HepG2 (cell line): Measurements from ENCODE around the gene CCN6.

Experiments used
- ATAD3A ChIP-seq: sonication (generic); formaldehyde crosslinking; IDR thresholded peaks from 2 replicates; pipeline ENCODE4 v1.4.0; 2020; ENCODE audit warnings: missing genetic modification reagents
- EP300 ChIP-seq, 3 experiments: sonication (generic) in 1 of 3; formaldehyde crosslinking in 1 of 3; IDR thresholded peaks; 2 replicates each; pipeline versions ENCODE4 v1.5.1 to v1.6.1; 2011 to 2020; ENCODE audit warnings: low read depth in 2 of 3, low read length in 2 of 3, borderline replicate concordance in 1 of 3, improper control_type of control experiment in 1 of 3, mild to moderate bottlenecking in 1 of 3, missing genetic modification reagents in 1 of 3, moderate library complexity in 1 of 3
- JUND ChIP-seq: sonication (generic); formaldehyde crosslinking; IDR thresholded peaks from 2 replicates; pipeline ENCODE4 v1.8.0; 2022; ENCODE audit warnings: mild to moderate bottlenecking, missing genetic modification reagents
- MEIS1 ChIP-seq: sonication (generic); formaldehyde crosslinking; IDR thresholded peaks from 2 replicates; pipeline ENCODE4 v1.9.0; 2021; ENCODE audit warnings: mild to moderate bottlenecking, missing genetic modification reagents, moderate library complexity, borderline replicate concordance
- RFXANK ChIP-seq: IDR thresholded peaks from 2 replicates; pipeline ENCODE4 v1.6.1; 2016
- TGIF2 ChIP-seq: IDR thresholded peaks from 2 replicates; pipeline ENCODE4 v1.6.1; 2016; ENCODE audit warnings: control low read depth, missing compliant biosample characterization
- TF ChIP-seq, protein P1 (sequence below): sonication (generic); formaldehyde crosslinking; IDR thresholded peaks from 2 replicates; pipeline ENCODE4 v1.5.0; 2020; ENCODE audit warnings: mild to moderate bottlenecking, missing genetic modification reagents, moderate library complexity
- TF ChIP-seq, protein P2 (sequence below): sonication (generic); formaldehyde crosslinking; IDR thresholded peaks from 2 replicates; pipeline ENCODE4 v1.5.1; 2020; ENCODE audit warnings: missing genetic modification reagents, mild to moderate bottlenecking, borderline replicate concordance
- TF ChIP-seq, protein P3 (sequence below): sonication (generic); formaldehyde crosslinking; IDR thresholded peaks from 2 replicates; pipeline ENCODE4 v1.4.0; 2020; ENCODE audit warnings: mild to moderate bottlenecking, missing genetic modification reagents
- TF ChIP-seq, protein P4 (sequence below), 2 experiments: IDR thresholded peaks; 2 replicates each; pipeline ENCODE4 v1.6.1; 2011 to 2012; ENCODE audit warnings: low read length in 2 of 2, borderline replicate concordance in 1 of 2, low read depth in 1 of 2, mild to moderate bottlenecking in 1 of 2, moderate library complexity in 1 of 2
- TF ChIP-seq, protein P5 (sequence below), 2 experiments: fragments of 450-650 bp in 1 of 2; sonication (generic) in 1 of 2; formaldehyde crosslinking; IDR thresholded peaks; 2 replicates each; pipeline versions ENCODE4 v1.5.0 to v1.8.0; 2020 to 2022; ENCODE audit warnings: mild to moderate bottlenecking in 1 of 2, missing genetic modification reagents in 1 of 2
- TF ChIP-seq, protein P6 (sequence below): IDR thresholded peaks from 2 replicates; pipeline ENCODE4 v1.6.1; 2012; ENCODE audit warnings: inconsistent platforms

DNA sequence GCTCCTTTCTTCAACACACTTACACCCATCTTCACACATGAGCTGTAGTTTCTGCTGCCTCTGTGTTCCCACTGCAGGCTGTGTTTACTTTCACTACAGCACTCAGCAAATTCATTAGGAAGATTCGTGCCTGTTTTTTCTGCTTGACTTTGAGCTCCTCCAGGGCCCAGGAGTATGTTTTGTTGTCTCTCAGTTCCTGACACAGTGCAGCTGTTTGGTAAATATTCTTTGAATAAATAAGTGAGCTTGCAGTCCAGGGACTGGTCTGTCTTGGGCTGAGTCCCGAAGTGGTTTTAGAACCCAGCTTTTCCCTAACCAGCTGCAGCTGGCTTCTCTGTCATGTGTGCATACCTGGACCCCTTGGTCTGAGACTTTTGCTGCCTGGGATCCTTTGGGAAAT lies 46.6 kb upstream of the CCN6 start:
- TF ChIP-seq, protein P1, sequence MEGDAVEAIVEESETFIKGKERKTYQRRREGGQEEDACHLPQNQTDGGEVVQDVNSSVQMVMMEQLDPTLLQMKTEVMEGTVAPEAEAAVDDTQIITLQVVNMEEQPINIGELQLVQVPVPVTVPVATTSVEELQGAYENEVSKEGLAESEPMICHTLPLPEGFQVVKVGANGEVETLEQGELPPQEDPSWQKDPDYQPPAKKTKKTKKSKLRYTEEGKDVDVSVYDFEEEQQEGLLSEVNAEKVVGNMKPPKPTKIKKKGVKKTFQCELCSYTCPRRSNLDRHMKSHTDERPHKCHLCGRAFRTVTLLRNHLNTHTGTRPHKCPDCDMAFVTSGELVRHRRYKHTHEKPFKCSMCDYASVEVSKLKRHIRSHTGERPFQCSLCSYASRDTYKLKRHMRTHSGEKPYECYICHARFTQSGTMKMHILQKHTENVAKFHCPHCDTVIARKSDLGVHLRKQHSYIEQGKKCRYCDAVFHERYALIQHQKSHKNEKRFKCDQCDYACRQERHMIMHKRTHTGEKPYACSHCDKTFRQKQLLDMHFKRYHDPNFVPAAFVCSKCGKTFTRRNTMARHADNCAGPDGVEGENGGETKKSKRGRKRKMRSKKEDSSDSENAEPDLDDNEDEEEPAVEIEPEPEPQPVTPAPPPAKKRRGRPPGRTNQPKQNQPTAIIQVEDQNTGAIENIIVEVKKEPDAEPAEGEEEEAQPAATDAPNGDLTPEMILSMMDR = no peak
- TF ChIP-seq RFXANK (CRISPR knock-in tag) = no peak
- TF ChIP-seq ATAD3A (CRISPR knock-in tag) = no peak
- TF ChIP-seq, protein P2, sequence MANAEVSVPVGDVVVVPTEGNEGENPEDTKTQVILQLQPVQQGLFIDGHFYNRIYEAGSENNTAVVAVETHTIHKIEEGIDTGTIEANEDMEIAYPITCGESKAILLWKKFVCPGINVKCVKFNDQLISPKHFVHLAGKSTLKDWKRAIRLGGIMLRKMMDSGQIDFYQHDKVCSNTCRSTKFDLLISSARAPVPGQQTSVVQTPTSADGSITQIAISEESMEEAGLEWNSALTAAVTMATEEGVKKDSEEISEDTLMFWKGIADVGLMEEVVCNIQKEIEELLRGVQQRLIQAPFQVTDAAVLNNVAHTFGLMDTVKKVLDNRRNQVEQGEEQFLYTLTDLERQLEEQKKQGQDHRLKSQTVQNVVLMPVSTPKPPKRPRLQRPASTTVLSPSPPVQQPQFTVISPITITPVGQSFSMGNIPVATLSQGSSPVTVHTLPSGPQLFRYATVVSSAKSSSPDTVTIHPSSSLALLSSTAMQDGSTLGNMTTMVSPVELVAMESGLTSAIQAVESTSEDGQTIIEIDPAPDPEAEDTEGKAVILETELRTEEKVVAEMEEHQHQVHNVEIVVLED = no peak
- TF ChIP-seq, protein P3, sequence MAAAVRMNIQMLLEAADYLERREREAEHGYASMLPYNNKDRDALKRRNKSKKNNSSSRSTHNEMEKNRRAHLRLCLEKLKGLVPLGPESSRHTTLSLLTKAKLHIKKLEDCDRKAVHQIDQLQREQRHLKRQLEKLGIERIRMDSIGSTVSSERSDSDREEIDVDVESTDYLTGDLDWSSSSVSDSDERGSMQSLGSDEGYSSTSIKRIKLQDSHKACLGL (CRISPR knock-in tag) = no peak
- TF ChIP-seq EP300 (IDR thresholded peaks at IDR 0.05; ENCODE audit: low read depth in 2 of 2, low read length in 2 of 2) = no peak
- no peak for TF ChIP-seq EP300 (CRISPR knock-in tag; IDR thresholded peaks at IDR 0.05; ENCODE audit: borderline replicate concordance)
- TF ChIP-seq, protein P4, sequence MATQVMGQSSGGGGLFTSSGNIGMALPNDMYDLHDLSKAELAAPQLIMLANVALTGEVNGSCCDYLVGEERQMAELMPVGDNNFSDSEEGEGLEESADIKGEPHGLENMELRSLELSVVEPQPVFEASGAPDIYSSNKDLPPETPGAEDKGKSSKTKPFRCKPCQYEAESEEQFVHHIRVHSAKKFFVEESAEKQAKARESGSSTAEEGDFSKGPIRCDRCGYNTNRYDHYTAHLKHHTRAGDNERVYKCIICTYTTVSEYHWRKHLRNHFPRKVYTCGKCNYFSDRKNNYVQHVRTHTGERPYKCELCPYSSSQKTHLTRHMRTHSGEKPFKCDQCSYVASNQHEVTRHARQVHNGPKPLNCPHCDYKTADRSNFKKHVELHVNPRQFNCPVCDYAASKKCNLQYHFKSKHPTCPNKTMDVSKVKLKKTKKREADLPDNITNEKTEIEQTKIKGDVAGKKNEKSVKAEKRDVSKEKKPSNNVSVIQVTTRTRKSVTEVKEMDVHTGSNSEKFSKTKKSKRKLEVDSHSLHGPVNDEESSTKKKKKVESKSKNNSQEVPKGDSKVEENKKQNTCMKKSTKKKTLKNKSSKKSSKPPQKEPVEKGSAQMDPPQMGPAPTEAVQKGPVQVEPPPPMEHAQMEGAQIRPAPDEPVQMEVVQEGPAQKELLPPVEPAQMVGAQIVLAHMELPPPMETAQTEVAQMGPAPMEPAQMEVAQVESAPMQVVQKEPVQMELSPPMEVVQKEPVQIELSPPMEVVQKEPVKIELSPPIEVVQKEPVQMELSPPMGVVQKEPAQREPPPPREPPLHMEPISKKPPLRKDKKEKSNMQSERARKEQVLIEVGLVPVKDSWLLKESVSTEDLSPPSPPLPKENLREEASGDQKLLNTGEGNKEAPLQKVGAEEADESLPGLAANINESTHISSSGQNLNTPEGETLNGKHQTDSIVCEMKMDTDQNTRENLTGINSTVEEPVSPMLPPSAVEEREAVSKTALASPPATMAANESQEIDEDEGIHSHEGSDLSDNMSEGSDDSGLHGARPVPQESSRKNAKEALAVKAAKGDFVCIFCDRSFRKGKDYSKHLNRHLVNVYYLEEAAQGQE (IDR thresholded peaks at IDR 0.05; ENCODE audit: borderline replicate concordance in 1 of 2, low read depth in 1 of 2, low read length in 2 of 2) = no peak
- no peak for TF ChIP-seq JUND
- TF ChIP-seq TGIF2 = no peak
- TF ChIP-seq, protein P5, sequence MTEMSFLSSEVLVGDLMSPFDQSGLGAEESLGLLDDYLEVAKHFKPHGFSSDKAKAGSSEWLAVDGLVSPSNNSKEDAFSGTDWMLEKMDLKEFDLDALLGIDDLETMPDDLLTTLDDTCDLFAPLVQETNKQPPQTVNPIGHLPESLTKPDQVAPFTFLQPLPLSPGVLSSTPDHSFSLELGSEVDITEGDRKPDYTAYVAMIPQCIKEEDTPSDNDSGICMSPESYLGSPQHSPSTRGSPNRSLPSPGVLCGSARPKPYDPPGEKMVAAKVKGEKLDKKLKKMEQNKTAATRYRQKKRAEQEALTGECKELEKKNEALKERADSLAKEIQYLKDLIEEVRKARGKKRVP (CRISPR knock-in tag; IDR thresholded peaks at IDR 0.05) = no peak
- no peak for TF ChIP-seq MEIS1 (CRISPR knock-in tag)
- TF ChIP-seq, protein P6, sequence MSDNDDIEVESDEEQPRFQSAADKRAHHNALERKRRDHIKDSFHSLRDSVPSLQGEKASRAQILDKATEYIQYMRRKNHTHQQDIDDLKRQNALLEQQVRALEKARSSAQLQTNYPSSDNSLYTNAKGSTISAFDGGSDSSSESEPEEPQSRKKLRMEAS = no peak
